Tibial nerve (tissue), 4 donors: Measurements from ENCODE around the gene PITPNM2.

Experiments used
- CTCF ChIP-seq, 5 experiments: fragments of 200-600 bp in 3 of 5; fragments of 450-650 bp in 2 of 5; sonication (generic) in 3 of 5; IDR thresholded peaks; one replicate each; pipeline ENCODE4 v1.5.1; 2016 to 2019; ENCODE audit warnings: antibody characterized with exemption in 5 of 5, mild to moderate bottlenecking in 3 of 5, moderate library complexity in 2 of 5
- EP300 ChIP-seq, 2 donors: sonication (generic); formaldehyde crosslinking; IDR thresholded peaks; one replicate each; pipeline ENCODE4 v1.6.1; 2017; ENCODE audit warnings: antibody characterized with exemption in 2 of 2, mild to moderate bottlenecking in 1 of 2
- POLR2A ChIP-seq, 2 donors: fragments of 450-650 bp; IDR thresholded peaks; one replicate each; pipeline ENCODE4 v1.6.1; 2017; ENCODE audit warnings: antibody characterized with exemption in 2 of 2, mild to moderate bottlenecking in 2 of 2, moderate library complexity in 2 of 2

- no peak for TF ChIP-seq CTCF (IDR thresholded peaks at IDR 0.05)
- no peak for TF ChIP-seq POLR2A (IDR thresholded peaks at IDR 0.05)
- TF ChIP-seq EP300 (IDR thresholded peaks at IDR 0.05), result no peak
Measured at GRCh38 chr12:123132951-123133619, 17.8 kb downstream of the PITPNM2 start.
